ENCODE results near the gene YARS1. TPM values are rescaled to one million over a fixed set of nuclear protein-coding genes. Genes with fewer than 3 reads are reported as not detected.
A peak's percentile ranks its signal among the peaks of the same experiment; 100 is the strongest.

The YARS1 gene
- polyA plus RNA-seq, 5 donors: 68.4 to 77.3 (median 72.1) TPM

DNA sequence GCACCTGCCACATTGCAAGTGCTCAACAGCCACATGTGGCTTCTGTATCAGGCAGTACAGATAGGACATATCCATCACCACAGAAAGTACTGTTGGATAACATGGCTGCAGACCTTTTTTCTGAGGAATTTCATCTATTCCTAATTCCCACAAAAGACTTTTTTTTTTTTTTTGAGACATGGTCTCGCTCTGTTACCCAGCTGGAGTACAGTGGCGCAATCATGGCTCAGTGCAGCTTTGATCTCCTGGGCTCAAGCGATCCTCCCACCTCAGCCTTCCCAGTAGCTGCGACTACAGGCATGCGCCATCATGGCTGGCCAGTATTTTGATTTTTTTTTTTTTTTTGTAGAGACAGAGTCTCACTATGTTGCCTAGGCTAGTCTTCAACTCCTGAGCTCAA is 33.3 kb downstream of the YARS1 start:
- DNase-seq: no peak

DNA sequence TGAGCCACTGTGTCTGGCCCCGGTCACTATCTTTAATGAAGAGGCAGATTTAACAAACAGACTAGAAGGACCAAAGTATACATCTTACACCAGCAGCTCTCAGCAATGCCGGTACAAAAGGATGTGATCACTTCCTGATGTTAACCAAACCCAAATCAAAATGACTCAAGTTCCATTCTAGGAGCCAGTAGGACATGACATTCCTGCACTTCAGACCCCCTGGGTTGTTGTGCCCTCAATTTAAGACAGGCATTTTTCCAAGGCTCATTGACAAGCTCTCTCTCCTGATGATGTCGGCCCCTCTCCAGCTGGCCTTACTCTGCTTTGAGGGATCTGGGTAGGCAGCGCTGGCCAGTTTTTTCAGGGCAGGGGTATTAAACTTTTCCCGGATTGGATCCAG is 35.1 kb downstream of the YARS1 start:
- no peak for DNase-seq

DNA sequence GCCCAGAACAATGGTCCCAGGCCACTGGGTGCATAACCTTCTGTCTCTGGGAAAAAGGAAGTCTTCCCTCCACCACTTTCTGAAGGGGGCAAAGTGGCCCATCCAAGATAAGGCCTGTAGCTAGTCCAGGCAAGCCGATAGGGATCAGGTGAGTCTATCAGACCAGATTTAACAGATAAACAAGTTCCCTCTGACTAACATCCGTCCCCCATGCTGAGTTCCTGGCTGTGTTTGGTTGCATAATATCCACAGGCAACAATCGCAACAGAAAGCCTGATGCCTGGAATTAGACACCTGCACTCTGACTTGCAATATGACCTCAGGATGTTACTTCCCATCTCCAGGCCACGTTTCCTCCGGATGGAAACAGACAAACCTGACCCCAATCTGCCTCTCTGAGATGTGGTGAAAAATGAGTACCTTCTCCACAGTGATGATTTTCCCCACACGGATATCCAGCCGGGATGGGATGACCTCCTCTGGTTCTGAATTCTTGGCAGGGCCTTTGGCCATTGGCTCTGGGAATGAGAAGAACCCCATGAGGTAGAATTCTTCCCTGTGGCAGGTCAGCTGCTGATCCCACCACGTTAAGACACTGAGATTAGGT is 36.4 kb downstream of the YARS1 start:
- no peak for DNase-seq

DNA sequence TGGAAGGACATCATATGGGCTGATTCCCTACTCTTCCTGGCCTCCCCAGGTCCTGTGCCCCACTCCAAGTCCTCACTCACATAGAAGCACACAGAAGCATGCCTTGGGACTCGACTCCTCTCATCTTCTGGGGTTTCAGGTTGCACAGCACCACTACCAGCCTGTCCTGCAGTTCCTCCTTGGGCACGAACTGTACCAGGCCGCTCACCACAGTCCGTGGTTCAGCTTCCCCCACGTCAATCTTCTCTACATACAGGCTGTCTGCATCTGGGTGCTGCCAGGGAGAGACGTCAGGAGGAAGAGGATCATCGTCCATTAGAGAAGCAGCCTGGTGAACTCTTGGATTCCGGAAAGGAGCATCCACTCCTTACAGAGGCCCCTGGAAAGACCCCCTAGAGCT is 37.2 kb downstream of the YARS1 start:
- DNase-seq: no peak

DNA sequence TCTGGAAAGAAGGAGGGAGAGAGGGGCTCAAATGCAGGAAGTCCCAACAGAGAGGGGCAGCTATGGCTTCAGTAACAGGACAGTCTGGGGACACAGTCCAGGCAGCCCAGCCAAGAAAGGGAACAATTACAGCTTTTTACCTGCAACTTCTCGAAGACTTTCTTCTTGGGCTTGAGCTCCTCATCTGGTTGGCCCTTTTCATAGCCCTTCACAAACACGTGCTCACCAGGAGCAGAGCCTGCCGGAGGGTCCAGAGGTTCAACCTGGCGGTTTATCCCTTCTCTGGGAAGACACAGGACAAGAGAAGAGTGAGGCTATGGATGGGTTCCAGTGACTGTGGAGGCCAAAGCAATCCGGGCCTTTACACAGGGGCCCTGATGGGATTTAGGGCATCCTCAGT is 37.9 kb downstream of the YARS1 start:
- no peak for DNase-seq

DNA sequence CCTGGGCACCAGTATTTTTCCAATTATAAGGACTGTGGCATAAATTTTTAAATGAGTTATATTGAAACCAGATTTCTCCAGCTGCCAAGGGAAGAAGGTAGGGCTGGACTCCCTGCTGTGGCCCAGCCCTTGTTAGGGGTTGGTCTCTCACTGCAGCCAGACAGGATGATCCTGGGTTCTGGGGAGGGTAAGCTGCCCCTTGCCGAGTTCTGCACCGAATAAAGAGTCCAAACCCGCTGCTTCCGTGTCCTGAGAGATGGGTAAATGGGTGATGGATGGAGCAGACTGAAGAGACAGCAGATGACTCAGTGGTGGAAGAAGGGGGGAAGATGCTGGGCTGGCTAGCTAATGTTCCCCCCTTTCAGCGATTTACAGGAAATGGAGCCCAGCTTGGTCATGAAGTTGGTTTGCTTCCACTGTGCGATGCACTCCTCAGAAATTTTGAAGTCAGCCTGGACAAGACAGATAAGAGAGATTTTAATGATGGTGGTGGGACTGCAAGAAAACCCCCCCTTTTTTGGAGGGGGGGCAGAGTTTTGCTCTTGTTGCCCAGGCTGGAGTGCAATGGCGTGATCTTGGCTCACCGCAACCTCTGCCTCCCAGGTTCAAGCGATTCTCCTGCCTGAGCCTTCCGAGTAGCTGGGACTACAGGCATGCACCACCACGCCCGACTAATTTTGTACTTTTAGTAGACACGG is 41.4 kb downstream of the YARS1 start:
- no peak for DNase-seq

DNA sequence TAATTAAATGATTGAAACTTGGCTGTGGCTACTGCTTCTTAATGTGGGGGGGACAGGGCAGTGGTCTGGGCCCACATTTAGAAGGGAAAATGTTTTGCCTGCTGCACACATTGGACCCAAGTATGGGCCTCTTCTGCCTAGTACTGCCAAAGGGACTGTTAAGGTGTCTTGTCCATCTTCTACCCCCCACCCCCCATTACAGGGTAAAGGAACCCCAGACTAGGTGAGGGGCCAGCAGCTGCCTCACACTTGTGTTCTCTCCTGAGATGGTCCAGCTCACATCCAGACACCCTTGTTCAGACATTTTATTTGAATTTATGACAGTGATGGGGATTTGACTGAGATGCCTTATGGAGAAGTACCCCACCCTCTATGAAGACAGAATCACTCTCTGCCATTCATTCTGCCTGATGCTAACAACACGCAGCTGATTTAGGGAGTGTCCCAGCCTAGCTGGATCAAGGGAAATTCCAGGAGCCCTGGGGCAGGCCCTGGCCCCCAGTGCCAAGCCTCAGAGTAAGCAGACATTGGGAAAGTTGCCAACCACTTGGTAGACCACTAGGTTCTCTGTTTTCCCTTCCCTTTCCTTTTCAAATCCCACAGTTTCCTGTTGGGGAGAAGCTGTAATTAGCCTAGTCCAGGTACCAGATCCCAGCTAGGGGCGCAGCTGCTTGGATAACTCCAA is 42.1 kb downstream of the YARS1 start:
- DNase-seq: no peak

DNA sequence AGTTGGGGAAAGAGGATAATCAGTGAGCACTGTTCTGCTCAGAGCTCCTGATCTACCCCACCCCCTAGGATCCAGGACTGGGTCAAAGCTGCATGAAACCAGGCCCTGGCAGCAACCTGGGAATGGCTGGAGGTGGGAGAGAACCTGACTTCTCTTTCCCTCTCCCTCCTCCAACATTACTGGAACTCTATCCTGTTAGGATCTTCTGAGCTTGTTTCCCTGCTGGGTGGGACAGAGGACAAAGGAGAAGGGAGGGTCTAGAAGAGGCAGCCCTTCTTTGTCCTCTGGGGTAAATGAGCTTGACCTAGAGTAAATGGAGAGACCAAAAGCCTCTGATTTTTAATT is 42.7 kb downstream of the YARS1 start:
- DNase-seq: no peak

DNA sequence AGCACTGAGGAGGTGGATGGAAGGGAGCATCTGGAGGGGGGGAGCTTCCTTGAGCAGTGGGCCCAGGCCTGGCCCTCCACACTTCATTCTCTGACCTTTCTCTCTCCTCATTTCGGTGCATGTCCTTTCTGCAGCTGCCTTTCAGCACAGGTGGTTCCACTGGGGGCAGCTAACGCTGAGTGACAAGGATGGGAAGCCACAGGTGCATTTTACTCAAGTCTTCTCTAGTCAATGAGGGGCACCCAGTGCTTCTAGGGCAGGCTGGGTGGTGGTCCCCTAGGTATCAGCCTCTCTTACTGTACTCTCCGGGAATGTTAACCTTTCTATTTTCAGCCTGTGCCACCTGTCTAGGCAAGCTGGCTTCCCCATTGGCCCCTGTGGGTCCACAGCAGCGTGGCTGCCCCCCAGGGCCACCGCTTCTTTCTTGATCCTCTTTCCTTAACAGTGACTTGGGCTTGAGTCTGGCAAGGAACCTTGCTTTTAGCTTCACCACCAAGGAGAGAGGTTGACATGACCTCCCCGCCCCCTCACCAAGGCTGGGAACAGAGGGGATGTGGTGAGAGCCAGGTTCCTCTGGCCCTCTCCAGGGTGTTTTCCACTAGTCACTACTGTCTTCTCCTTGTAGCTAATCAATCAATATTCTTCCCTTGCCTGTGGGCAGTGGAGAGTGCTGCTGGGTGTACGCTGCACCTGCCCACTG is 43.2 kb downstream of the YARS1 start:
- DNase-seq: no peak

DNA sequence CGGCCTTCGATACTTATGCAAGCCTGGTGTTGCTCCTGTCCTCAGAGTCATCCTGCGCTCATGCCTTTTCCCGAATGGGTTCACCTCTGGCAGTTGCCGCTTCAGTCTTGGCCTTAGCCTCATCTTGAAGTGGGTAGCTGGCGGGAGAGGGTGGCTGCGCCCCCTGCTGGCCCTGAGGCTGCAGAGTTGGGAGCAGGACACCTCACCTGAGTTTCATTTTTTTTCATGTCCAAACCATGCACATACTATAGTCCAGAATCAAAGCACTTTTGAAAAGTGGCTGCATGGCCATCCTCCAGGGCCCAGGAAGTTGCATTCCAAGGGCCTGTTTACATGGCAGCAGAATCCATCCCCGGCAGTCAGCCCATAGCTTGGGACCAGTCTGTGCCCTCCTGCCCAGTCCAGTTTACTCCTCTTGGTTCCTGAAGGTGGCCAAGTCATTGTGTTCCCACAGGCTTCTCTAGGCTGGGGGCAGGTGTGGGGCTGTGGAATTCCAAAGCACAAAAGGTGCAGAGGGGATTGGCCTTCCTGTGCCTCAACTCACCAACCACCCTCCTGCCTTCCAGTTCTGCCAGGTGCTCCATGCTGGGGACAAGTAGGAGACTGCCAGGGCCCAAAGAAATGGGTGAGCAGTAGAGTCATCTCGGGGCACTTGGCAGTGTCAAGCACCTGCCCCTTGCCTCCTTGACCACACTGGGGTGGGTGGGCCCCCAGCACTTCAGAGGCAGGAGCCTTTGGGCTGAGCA is 44.0 kb downstream of the YARS1 start:
- DNase-seq: peak in 1 of 2 donors; percentile 68

DNA sequence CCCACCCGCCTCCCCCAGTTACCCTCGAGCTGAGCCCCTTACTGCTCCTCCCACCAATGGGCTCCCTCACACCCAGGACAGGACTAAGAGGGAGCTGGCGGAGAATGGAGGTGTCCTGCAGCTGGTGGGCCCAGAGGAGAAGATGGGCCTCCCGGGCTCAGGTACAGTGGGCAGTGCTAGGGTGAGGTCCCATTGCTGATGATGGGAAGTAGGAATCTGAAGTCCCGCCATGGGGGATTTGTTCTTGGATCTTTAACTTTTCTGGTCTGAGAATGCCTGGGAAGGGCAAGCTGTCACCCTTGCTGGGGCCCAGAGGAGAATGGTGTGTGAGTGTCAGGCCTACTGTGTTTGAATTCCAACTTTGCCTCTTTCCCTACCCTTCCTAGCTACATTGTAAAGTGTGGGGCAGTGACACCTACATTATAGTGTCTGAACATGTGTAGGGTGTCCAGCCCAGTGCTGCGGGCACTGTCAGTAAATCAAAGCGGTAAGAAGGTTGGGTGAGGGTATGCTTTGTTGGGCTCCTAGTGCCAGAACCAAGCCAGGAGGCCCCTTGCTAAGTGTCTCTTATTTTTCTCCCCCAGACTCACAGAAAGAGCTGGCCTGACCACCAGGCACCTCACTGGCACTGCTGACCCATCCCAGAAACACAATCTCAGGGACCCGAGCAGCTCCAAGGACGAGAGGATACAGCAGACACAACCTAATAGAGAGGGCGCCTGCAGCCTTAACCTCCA is 44.7 kb downstream of the YARS1 start:
- no peak for DNase-seq

DNA sequence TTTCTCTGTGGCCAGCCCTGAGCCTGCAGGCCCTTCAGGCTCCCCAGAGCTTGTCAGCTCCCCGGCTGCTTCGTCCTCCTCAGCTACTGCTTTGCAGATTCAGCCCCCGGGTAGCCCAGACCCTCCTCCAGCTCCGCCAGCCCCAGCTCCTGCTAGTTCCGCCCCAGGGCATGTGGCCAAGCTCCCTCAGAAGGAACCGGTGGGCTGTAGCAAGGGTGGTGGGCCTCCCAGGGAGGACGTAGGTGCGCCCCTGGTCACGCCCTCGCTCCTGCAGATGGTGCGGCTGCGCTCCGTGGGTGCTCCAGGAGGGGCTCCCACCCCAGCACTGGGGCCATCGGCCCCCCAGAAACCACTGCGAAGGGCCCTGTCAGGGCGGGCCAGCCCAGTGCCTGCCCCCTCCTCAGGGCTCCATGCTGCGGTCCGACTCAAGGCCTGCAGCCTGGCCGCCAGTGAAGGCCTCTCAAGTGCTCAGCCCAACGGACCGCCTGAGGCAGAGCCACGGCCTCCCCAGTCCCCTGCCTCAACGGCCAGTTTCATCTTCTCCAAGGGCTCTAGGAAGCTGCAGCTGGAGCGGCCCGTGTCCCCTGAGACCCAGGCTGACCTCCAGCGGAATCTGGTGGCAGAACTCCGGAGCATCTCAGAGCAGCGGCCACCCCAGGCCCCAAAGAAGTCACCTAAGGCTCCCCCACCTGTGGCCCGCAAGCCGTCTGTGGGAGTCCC is 45.4 kb downstream of the YARS1 start:
- no peak for DNase-seq

DNA sequence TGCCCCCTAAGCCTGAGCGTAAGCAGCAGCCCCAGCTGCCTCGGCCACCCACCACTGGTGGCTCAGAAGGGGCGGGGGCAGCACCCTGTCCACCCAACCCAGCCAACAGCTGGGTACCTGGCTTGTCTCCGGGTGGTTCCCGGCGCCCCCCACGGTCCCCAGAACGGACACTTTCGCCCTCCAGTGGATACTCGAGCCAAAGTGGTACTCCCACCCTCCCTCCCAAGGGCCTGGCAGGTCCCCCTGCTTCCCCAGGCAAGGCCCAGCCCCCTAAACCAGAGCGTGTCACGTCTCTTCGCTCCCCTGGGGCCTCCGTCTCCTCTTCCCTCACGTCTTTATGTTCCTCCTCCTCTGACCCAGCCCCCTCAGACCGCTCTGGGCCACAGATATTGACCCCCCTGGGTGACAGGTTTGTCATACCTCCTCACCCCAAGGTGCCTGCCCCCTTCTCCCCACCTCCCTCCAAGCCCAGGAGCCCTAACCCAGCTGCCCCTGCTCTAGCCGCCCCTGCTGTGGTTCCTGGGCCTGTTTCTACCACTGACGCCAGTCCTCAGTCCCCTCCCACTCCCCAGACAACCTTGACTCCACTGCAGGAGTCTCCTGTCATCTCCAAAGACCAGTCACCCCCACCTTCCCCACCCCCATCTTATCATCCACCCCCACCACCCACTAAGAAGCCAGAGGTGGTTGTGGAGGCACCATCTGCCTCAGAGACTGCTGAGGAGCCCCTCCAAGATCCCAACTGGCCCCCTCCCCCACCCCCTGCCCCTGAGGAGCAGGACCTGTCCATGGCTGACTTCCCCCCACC is 46.2 kb downstream of the YARS1 start:
- DNase-seq: no peak

DNA sequence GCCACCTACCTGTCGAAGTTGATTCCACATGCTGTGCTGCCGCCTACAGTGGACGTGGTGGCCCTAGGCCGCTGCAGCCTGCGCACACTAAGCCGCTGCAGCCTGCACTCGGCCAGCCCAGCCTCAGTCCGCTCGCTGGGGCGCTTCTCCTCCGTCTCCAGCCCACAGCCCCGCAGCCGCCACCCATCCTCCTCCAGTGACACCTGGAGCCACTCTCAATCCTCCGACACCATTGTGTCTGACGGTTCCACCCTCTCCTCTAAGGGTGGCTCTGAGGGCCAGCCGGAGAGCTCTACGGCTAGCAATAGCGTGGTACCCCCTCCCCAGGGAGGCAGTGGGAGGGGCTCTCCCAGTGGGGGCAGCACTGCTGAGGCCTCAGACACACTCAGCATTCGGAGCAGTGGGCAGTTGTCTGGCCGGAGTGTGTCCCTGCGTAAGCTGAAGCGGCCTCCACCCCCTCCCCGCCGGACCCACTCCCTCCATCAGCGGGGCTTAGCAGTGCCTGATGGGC is 46.9 kb downstream of the YARS1 start:
- no peak for DNase-seq

DNA sequence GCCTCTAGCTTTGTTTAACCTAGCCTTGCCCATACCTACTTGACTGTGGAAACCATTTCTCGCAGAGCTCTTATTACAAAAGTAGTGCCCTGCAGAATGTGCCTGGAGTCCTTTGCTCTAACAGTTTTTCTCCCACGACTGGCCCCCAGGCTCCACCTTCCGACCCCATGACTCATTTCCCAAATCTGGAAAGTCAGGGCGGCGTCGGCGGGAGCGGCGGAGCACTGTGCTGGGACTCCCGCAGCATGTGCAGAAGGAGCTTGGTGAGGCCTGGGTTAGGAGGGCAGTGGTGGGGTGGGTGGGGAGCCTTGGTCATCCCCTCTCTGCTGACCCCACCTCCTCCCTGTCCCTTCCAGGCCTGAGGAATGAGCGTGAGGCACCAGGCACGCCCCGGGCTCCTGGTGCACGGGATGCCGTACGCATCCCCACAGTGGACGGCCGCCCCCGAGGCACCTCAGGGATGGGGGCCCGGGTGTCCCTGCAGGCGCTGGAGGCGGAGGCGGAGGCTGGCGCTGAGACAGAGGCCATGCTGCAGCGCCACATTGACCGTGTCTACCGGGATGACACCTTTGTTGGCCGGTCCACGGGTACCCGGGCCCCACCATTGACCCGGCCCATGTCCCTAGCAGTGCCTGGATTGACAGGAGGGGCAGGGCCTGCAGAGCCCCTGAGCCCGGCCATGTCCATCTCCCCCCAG is 47.5 kb downstream of the YARS1 start:
- DNase-seq: no peak

DNA sequence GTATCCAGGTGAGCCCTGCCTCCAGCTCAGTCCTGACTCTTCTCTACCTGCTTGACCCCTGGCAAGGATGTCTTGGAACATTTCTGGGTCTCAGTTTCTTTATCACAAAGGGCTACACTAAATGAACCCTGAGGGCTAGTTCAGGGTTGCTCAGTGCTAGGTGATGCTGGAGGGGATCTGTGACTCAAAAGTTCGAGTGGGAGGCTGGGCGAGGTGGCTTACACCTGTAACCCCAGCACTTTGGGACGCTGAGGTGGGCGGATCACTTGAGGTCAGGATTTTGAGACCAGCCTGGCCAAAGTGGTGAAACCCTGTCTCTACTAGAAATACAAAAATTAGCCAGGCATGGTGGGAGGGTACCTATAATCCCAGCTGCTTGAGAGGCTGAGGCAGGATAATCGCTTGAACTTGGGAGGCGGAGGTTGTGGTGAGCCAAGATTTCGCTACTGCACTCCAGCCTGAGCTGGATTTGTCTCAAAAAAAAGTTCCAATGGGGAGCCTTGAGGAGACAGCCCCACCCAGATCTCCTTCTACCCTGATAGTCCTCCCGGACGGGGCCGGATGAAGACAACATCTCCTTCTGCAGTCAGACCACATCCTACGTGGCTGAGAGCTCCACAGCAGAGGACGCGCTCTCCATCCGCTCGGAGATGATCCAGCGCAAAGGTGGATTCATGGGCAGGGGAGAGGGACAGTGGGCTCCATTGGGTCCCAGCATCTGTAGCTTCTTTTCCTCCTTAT is 48.9 kb downstream of the YARS1 start:
- DNase-seq: no peak

DNA sequence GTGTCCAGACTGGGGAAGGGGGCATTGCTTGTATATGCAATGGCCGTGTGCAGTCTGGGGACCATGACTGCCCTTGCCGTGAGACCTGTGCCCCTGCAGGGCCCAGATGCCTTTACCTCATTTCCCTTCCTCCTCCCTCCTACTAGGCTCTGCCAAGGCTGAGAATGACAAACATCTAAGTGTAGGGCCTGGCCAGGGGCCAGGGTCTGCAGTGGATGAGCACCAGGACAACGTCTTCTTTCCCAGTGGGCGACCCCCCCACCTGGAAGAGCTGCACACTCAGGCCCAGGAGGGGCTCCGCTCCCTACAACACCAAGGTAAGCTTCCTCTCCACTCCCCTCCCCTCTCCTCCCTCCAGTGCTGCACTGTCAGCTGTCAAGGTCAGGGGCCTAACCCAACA is 49.5 kb downstream of the YARS1 start:
- DNase-seq: no peak

DNA sequence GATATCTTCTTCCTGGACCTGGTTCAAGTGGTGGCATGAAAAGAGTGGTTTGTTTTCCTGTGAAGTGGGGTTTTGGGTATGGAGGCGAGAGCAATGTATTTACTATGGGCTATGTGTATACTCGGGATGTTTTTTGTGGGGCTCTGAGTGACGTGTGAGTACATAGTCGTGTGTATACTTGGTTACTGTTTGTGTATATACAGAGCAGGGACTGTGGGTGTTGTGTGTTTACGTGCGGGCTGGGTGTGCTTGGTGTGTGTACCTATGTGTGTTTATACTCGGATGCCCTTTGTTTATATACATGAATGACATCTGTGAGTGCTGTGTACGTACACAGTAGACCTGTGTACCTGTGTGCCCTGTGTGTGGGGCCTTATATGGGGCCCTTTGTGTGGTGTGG is 50.0 kb downstream of the YARS1 start:
- no peak for DNase-seq
